GM10847 (cell line): ENCODE measurements around the gene FOXO1.

Experiments used
- POLR2A ChIP-seq: IDR thresholded peaks from 2 replicates; pipeline ENCODE4 v1.6.1; 2011; ENCODE audit not compliant: insufficient read length; ENCODE audit errors: extremely low read depth

The FOXO1 gene

DNA sequence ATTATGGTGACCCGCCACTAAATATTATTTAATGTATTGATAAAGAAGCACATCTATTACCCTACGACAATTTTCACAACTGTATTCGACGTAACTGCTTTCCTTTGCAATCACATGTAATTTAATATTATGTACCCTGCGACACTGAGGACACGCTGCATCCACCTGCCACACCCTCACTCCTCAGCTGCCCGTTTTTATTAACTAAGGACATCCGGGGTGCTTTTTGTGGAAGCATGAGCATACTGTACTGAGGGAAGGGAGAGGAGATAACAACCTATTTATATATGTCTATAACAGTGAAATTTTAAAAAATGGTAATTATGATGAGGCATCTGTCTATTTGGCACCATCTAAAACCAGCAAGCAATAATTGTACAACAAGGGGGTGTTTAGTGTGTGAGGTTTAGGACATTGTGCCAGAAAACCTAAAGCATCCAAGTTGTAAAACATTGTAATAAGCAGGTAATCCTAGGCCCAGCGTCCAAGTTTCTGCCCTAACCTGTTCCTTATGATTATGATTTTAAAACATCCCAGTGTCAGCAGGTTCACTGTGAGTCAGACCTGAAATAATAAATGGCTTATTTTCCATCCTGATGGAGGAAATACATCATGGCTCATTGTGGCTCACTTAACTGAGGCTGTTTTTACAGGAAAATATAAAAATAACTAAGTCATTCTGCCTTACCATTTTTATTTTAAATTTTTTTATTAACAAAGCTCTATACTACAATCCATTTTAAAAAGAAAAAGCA, 56.3 kb downstream of the FOXO1 start:
- no peak for TF ChIP-seq POLR2A

DNA sequence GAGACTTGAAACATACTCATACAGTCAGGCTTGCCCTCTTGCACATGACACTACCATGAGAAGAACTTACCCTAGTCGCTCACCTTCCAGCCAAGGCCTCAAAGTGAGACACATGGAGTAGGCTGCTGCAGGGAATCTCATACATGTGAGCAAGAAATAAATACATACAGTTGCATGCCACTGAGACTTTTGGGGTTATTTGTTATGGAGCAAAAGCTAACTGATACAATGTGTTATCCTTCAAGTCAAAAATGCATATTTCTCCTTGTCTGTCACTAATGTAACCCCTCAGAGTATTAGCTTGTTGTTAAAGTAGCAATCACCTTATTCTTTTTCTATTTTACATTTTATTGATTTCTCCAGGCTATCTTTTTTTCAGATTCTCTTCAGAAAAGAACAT, 58.1 kb downstream of the FOXO1 start:
- TF ChIP-seq POLR2A = no peak

DNA sequence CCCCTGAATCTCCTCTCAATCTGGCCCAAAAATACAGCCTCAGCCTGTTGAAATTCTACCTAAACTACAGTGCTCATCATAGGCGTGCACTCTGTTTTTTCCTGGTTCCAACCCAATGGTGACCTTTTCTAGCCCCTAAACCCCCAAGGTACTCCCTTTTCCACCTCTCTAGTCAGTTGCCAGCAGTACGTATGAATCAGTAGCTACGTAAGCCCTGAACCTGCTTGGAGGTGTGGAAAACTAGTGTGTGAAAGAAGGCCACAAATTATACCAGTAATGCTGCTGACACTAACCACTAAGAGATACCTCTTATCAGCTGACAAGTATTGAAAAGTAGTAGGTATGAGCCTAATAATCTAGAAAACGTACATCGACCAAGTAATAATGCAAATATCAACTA, 60.9 kb downstream of the FOXO1 start:
- TF ChIP-seq POLR2A = no peak

DNA sequence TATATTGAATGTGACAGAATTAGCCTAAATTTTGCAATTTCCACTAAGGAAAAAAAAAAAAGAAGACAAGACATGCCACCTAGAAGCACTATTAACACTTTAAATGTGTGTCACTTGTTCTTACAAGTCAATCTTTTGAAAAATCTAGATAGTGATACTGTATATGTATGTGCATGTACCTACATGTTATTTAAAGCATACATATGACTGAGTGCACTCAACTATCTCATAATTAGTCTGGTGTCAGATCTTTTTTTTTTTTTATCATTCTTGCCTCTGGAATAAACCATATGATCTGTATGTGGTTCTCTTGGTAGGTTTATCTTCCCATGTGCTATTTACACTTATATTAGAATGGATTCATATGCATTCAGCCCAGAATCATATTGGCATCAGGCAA, 62.3 kb downstream of the FOXO1 start:
- no peak for TF ChIP-seq POLR2A

DNA sequence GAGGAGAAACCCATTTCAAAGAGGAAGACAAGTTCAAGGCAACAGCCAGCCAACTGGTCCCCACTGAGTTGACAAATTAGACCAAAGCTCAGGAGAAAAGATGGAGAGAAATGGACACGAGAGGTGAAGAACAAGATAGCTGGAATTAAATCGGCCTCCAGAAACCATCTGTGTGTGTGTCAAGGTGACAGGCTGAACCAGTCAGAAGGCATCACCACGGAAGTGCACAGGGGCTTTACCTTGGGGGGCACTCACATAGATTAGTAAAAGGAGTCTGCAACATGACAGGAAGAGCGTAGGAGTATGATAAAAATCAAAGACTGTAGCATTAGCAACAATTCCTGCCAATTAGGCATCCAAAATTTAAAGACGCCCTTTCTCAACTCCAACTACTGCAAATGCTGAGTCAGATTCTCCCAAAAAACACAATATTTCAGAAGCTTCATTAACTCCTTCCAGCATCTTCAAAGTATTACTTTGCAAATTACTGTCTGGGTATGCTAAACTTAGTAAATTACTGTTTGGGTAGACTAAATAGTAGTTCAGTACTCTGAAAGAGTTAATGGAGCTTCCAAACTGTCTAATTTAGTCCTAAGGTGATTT, 66.2 kb downstream of the FOXO1 start:
- TF ChIP-seq POLR2A = no peak

DNA sequence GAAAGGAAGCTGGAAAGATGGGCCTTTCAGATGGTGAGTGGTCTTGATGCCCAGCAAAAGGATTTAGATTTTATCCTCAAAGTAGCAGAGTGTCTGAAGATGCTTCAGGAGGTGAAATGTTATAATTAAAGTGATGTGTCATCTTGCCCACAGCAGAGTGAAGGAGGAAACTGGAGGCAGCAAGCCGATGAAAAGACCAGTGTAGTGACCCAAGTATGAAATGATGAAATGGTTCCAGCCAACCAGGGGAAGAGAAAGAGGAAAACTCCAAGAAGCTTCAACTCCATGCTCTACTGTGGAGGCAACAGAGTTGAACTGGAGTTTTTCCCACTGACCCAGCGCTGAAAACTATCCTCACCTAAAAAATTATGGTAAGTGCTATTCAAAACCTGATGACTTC, 66.7 kb downstream of the FOXO1 start:
- no peak for TF ChIP-seq POLR2A

DNA sequence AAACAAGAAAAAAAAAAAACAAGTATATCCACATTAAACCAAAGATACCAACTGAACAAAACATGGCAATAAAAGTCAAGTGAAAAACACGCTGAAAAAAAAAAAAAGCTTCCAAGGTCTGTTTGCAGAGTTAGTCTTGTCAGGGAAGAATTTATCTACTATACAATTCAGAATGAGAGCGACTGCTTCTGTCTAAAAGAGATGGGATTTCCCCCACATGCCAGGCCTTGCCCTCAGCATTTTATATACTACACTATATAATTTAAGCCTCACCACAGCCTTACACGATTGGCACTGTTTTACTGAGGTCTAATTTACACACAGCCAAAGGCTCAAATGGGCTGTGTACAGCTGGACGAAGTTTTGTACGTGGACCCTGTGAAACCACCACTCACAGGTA, 67.3 kb downstream of the FOXO1 start:
- TF ChIP-seq POLR2A = no peak

DNA sequence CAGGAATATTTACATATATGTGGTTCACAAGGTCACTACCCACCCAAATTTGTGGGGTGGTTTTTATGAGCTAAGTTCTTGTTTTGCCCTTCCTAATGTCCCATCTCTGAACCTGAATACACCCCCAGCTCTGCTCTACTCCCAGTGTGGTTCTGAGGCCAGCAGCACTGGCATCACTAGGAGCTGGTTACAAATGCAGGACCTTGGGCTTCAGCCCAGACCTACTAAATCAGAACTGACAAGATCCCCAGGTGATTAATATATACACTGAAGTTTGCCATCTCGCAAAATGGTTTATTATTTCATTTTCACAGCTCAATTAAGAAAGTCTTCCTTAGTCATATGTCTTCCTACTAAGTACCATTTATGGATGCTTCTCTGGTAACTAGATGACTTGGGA, 67.9 kb downstream of the FOXO1 start:
- no peak for TF ChIP-seq POLR2A

DNA sequence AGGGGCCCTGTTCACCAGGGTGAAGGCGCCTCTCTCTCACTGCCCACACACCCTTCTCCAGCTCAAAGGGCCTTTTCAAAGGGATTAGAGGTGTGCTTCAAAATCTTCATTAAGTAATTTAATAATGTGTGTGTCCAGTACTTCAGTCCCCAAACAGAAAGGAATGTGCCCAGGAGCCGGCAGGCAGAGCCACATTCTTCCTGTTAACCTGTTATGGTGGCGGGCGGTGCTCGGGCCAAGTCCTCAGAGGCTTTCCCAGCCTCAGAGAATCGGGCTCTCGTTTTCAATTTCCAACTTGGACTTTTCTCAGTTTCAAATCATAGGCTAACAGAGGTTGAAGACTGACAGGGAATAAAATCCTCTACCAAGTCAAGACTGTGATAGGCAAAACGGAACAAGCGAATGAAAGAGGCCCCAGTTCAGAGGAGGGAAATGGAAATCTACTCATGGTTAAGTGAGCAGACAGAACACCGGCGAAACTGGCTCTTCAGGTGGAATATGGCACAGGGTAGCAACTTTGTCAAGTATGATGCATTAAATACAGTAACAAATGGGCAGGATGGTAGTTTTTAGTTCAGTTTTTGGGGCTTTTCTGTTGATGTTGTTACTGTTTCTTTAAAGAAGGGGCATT, 68.6 kb downstream of the FOXO1 start:
- no peak for TF ChIP-seq POLR2A

DNA sequence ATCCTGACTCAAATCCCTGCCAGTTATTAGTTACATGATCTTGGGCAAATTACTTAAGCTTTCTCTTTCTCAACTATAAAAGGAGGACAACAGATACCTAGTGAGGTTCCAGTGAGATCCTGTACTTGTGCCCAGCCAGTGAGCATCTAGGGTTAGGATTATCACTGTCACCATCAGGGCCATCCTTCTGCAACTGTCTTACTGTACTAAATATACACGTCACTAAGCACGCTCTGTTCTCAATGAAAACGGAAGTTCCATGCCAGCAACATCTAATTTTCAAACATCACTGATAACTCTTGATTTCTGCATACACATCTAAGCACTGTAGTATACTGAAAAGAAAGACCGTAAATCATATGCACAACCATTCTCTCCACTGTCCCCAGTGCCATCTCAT, 70.0 kb downstream of the FOXO1 start:
- TF ChIP-seq POLR2A = no peak

DNA sequence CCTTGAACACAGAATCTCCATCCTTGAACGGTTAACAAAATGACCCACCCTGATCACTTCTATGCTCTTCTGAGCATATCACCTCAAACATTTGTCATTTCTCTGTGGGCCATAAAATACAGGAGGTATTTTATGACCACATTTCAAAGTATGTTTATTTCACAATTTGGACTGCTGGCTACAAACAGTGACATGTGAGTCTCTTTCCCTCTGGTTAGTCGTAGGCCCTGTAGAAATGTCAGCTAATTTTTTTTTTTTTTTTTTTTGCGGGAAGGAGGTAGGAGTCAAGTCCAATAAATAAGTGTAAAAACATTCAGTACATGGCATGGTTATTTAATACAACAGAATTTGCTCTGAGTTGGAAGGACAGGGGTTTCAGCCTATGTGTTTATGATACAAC, 70.7 kb downstream of the FOXO1 start:
- no peak for TF ChIP-seq POLR2A

DNA sequence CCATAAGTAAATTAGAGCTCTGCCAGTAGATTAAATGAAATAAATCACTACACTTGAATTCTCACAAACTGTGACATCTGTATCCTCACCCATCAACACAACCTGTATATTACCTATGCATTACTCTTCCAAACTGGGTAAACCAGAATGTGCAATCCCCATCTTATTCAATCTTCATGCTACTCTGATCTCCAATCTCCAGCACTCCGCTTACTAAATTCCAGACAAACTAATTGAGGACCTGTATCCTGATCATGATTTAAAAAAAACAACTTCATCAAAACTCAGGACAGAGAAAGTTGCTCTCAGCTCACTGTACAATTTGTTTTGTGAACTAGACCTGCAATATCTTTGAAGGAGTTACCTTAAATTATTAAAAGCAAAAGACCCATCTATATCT, 74.4 kb downstream of the FOXO1 start:
- TF ChIP-seq POLR2A = no peak

DNA sequence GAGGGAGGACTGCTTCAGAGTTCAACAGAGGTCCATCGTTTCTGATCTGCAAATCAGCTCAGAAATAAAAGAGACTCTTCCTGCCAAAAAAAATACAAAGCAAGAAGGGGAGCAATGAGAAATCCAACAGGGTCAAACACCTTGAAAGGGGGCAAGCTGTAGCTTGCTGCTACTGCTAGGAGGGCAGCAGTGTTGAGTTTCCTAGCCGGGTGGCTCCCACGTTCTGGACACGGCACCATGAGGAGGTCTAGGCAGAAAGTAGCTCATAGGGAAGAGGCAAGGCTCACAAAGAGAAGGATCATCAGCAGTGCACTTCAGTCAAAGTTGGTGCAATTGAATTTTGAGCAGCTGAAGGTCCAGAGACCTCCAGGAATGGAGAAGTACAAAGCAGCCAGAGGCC, 75.3 kb downstream of the FOXO1 start:
- TF ChIP-seq POLR2A = no peak

DNA sequence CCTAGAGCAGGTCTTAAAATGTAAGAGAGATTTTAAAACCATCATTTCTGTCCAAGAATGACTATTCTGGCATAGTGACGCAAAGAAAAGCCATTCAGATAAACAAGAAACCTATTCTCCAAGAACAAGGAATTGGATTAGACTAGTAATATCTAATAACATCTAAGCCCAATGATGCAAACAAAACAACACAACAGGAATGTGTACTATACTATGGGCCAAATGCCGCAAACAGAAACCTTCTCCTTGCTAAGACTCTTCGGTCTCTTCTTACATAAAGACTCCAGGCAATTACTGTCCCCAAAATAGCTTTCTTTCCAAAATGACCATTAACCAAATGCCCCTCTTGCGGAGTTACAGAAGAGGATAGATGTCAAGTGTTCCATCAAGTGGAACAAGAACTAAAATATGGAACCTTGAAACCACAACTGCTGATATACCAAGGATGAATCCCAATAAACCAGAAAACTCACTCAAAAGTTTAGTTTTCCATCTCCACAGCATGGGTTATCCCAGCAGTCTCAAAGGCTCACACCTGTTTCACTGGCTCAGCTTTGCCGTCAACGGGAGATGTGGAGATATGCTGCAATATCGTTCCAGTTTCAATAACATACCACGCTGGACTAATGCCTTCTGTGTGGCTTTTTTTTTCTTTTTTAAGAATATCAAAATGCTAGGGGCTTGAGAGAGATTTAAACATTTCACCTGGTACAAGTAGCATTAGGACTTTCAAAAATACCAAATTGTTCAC, 76.2 kb downstream of the FOXO1 start:
- no peak for TF ChIP-seq POLR2A

DNA sequence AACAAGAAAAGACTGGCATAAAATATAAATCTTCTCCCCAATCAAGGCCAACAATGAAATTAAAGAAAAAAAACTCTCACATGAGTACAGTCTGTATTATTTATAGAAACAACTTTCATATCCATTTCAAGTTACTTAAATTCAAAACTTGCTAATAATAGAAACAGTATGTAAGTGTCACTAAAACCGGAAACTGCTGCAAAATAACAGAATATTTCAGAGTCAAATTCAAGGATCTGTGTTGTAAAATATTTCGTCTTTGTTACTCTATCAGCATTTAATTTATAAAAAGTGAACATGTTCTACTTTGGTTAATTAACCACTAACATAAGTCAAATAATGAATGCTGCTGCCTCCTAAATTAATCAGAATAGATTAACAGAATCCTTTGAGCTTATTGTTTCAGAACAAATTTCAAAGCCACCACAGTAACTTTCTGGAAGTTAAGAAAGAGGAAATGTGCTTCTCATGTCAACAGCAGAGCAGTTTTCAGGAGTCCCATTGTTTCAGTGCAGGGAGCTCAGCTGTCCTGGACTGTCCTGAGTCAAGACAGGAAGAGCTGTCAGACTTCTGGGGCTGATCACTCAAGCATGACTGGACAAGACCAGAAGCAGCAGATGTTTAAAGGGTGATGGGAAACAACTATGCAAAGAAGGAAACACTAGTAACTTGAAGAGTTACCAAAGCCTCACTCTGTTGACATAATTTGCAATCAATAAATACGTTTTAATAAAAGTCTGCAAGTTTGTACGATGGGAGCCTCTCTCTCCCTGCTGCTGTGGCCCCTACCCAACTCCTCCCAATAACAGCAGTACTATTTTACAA, 76.9 kb downstream of the FOXO1 start:
- no peak for TF ChIP-seq POLR2A
